ENCODE results near the gene DLGAP5. TPM values are rescaled to one million over a fixed set of nuclear protein-coding genes. Genes with fewer than 3 reads are reported as not detected.

The DLGAP5 gene
- total RNA-seq, 1 experiment from 2014 or later, result 118 TPM

GRCh38 chr14:55122440-55122986 is 68.9 kb downstream of the DLGAP5 start:
- DNase-seq, result no peak
- Histone ChIP-seq H3K23ac (ENCODE audit: insufficient read length, low read depth, low read length) (no peak overlapping the region), H3T11ph (ENCODE audit: low read length) (no peak overlapping the region), H3K18ac (ENCODE audit: insufficient read length, low read depth, low read length) (no peak overlapping the region), H2BK15ac (ENCODE audit: low read depth, low read length) (no peak overlapping the region), H3K9me3 (ENCODE audit: control insufficient read depth, low read depth, low read length) (no peaks in the 10 kb centered on the region), H2BK120ac (ENCODE audit: low read depth, low read length, poor library complexity, severe bottlenecking) (no peak overlapping the region), H3K14ac (ENCODE audit: insufficient read depth, low read length) (no peak overlapping the region), H3K9ac (ENCODE audit: extremely low read depth, insufficient read length, low read length) (no peak overlapping the region), H3K4me2 (ENCODE audit: insufficient read depth, insufficient read length, low read length) (no peak overlapping the region), H3K27me3 (ENCODE audit: insufficient read depth, low read length) (no peaks in the 10 kb centered on the region), H2BK20ac (ENCODE audit: low read depth, low read length, poor library complexity, severe bottlenecking) (no peak overlapping the region), H2AK5ac (ENCODE audit: insufficient read length, low read length) (no peak overlapping the region), H3K79me1 (ENCODE audit: insufficient read depth, low read depth, low read length, poor library complexity, severe bottlenecking) (no peaks in the 10 kb centered on the region), H3K4ac (ENCODE audit: low read depth, low read length) (no peak overlapping the region), H3K27ac (ENCODE audit: insufficient read length, low read depth, low read length) (no peak overlapping the region), H2BK12ac (ENCODE audit: insufficient read length, low read depth, low read length) (no peak overlapping the region), H4K20me1 (ENCODE audit: control insufficient read depth, insufficient read depth, insufficient read length) (no peaks in the 10 kb centered on the region), H2AFZ (ENCODE audit: low read length) (no peak overlapping the region), H4K8ac (replicated peaks; ENCODE audit: insufficient read length, low read depth, low read length) (no peak overlapping the region), H3K56ac (ENCODE audit: insufficient read length, low read depth, low read length) (no peak overlapping the region), H3K23me2 (ENCODE audit: insufficient read length, low read depth, low read length, poor library complexity, severe bottlenecking) (no peaks in the 10 kb centered on the region), H4K5ac (ENCODE audit: insufficient read length, low read depth, low read length) (no peak overlapping the region), H4K91ac (ENCODE audit: insufficient read length, low read depth, low read length) (no peak overlapping the region), H2BK5ac (ENCODE audit: insufficient read length, low read length) (no peak overlapping the region), H3K79me2 (ENCODE audit: insufficient read depth, low read length) (no peaks in the 10 kb centered on the region), H3K4me1 (ENCODE audit: insufficient read depth, low read length) (no peaks in the 10 kb centered on the region)
- TF ChIP-seq CTCF (conservative IDR thresholded peaks at IDR 0.05), result no peak
- Mint-ChIP-seq H3K4me3 (no peak overlapping the region), H3K27ac (no peak overlapping the region), H3K36me3 (ENCODE audit: insufficient read depth in 1 of 3, low read depth in 3 of 3) (no peaks in the 10 kb centered on the region; a peak in 1 of 7 replicates), H3K9me3 (no peaks in the 10 kb centered on the region), H3K27me3 (ENCODE audit: low read depth) (peaks cover 40% of the 10 kb centered on the region), H3K4me1 (peaks cover 12 to 14% of the 10 kb centered on the region in 2 experiments)
- no CpG with 5 or more reads among the region's 8 CpGs for WGBS (ENCODE audit: extremely low coverage, insufficient read length, low lambda C conversion rate)

All from H9 (cell line).